Effector CD8-positive, alpha-beta T cell (primary cell): ENCODE measurements around the gene TMEM59L.
A peak's percentile ranks its signal among the peaks of the same experiment; 100 is the strongest.

ENCODE experiments used
- DNase-seq: peaks from one replicate; lab custom pipeline; 2025; lab: John Stamatoyannopoulos, UW

Gene TMEM59L

GRCh38 chr19:18608805-18609716 is 3.6 kb upstream of the TMEM59L start:
- DNase-seq, result no peak

- DNase-seq, result no peak
Observed at GRCh38 chr19:18609717-18610051, 3.0 kb upstream of the TMEM59L start.

GRCh38 chr19:18610245-18610555 is 2.5 kb upstream of the TMEM59L start:
- no peak for DNase-seq

GRCh38 chr19:18610556-18611326 is 1.9 kb upstream of the TMEM59L start:
- DNase-seq, result no peak

- no peak for DNase-seq
Observed at GRCh38 chr19:18611327-18612050, 1.2 kb upstream of the TMEM59L start.

GRCh38 chr19:18612051-18612771 is 459 bp upstream of the TMEM59L start:
- DNase-seq, result no peak

GRCh38 chr19:18613589-18614234 is 1.0 kb downstream of the TMEM59L start:
- no peak for DNase-seq

- no peak for DNase-seq
Observed at GRCh38 chr19:18616023-18616422, 3.4 kb downstream of the TMEM59L start.

- no peak for DNase-seq
Observed at GRCh38 chr19:18617562-18617961, 4.9 kb downstream of the TMEM59L start.

GRCh38 chr19:18618236-18618635 is 5.6 kb downstream of the TMEM59L start:
- no peak for DNase-seq

- no peak for DNase-seq
Observed at GRCh38 chr19:18620311-18620710, 7.6 kb downstream of the TMEM59L start.

GRCh38 chr19:18620902-18621301 is 8.2 kb downstream of the TMEM59L start:
- no peak for DNase-seq

GRCh38 chr19:18626906-18627305 is 14.2 kb downstream of the TMEM59L start:
- no peak for DNase-seq

GRCh38 chr19:18629166-18630088 is 16.8 kb downstream of the TMEM59L start:
- no peak for DNase-seq

GRCh38 chr19:18633321-18633720 is 20.7 kb downstream of the TMEM59L start:
- DNase-seq, result no peak

- no peak for DNase-seq
Observed at GRCh38 chr19:18634612-18635297, 22.1 kb downstream of the TMEM59L start.

- no peak for DNase-seq
Observed at GRCh38 chr19:18635831-18636182, 23.1 kb downstream of the TMEM59L start.

GRCh38 chr19:18636183-18636968 is 23.7 kb downstream of the TMEM59L start:
- peak; percentile 99 for DNase-seq
